Vagina (tissue), 2 donors: ENCODE results near the gene RAB27A.

Experiments used
- POLR2AphosphoS5 ChIP-seq, 2 donors: sonication (generic); formaldehyde crosslinking; IDR thresholded peaks; one replicate each; pipeline ENCODE4 v1.9.0; 2017; ENCODE audit warnings: antibody characterized with exemption in 2 of 2, mild to moderate bottlenecking in 2 of 2, low read depth in 1 of 2; ENCODE audit not compliant: insufficient read depth in 1 of 2
- TF ChIP-seq, protein P1 (sequence below), 3 experiments: fragments of 450-650 bp in 2 of 3; fragments of 200-600 bp in 1 of 3; sonication (generic) in 1 of 3; IDR thresholded peaks; one replicate each; pipeline ENCODE4 v1.5.1; 2017 to 2019; ENCODE audit warnings: antibody characterized with exemption in 3 of 3, mild to moderate bottlenecking in 2 of 3, moderate library complexity in 2 of 3

DNA sequence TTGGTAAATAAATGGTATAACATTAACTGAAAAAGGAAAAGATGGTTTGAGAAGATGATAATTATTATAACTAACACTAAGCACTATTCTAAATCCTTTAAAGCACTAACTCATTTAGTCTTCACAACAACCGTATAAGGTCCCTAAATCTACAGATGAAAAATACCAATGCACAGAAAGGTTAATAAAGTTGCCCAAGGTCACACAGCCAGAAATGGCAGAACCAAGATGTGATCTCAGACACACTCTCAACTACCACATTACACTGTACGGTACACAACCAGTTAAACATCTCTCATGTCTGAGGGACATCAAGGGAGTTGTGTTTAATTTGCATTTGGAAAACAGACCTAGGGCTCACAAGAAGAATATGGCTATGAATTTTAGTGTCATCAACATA lies 23.1 kb downstream of the RAB27A start:
- TF ChIP-seq, protein P1, sequence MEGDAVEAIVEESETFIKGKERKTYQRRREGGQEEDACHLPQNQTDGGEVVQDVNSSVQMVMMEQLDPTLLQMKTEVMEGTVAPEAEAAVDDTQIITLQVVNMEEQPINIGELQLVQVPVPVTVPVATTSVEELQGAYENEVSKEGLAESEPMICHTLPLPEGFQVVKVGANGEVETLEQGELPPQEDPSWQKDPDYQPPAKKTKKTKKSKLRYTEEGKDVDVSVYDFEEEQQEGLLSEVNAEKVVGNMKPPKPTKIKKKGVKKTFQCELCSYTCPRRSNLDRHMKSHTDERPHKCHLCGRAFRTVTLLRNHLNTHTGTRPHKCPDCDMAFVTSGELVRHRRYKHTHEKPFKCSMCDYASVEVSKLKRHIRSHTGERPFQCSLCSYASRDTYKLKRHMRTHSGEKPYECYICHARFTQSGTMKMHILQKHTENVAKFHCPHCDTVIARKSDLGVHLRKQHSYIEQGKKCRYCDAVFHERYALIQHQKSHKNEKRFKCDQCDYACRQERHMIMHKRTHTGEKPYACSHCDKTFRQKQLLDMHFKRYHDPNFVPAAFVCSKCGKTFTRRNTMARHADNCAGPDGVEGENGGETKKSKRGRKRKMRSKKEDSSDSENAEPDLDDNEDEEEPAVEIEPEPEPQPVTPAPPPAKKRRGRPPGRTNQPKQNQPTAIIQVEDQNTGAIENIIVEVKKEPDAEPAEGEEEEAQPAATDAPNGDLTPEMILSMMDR (IDR thresholded peaks at IDR 0.05) = no peak
- TF ChIP-seq POLR2AphosphoS5 (IDR thresholded peaks at IDR 0.05; ENCODE audit: insufficient read depth in 1 of 2, low read depth in 1 of 2) = no peak
